IMR-90 (cell line): Measurements from ENCODE around the gene DUSP8. TPM values are rescaled to one million over a fixed set of nuclear protein-coding genes. Genes with fewer than 3 reads are reported as not detected.

Experiments used
- ATAC-seq: fragments of 200-7000 bp; cut with Tn5 transposase; 2 replicates; pipeline ENCODE4 v1.9.1; 2020; ENCODE audit warnings: low read depth, mild to moderate bottlenecking, moderate library complexity
- BruUV-seq: library from RNA; stranded (reverse); fragments of 400-500 nt; replicated peaks from 2 replicates; lab custom pipeline; 2021; lab: Mats Ljungman, UMichigan
- CTCF ChIA-PET: fragments of 300-600 bp; formaldehyde crosslinking; extraction: SDS; loops from one replicate; lab custom pipeline; 2021; ENCODE audit warnings: antibody characterized with exemption; lab: Yijun Ruan, JAX
- POLR2A ChIA-PET: fragments of 300-600 bp; sonication (Branson Sonifier 250); formaldehyde crosslinking; loops from one replicate; lab custom pipeline; 2022; ENCODE audit warnings: antibody characterized with exemption; ENCODE audit not compliant: unreplicated experiment; lab: Charles Lee
- DNase-seq: peaks from one replicate; pipeline ENCODE4 v3.0.0; 2013
- H2AFZ ChIP-seq: replicated peaks from 2 replicates; pipeline ENCODE3; 2013; ENCODE audit warnings: low read length, mild to moderate bottlenecking; ENCODE audit not compliant: poor library complexity
- H2AK5ac ChIP-seq: 2 replicates; pipeline ENCODE4 v1.6.1; 2013; ENCODE audit warnings: low read depth, low read length, inconsistent platforms
- H2AK9ac ChIP-seq: replicated peaks from 2 replicates; pipeline ENCODE3; 2013; ENCODE audit warnings: mild to moderate bottlenecking, low read depth, low read length, moderate library complexity; ENCODE audit not compliant: poor library complexity
- H2BK120ac ChIP-seq: 2 replicates; pipeline ENCODE4 v1.6.1; 2013; ENCODE audit warnings: low read depth, low read length, inconsistent platforms
- H2BK15ac ChIP-seq: 3 replicates; pipeline ENCODE4 v1.6.1; 2013; ENCODE audit warnings: low read depth, low read length, inconsistent platforms
- H2BK20ac ChIP-seq: 2 replicates; pipeline ENCODE4 v1.6.1; 2013; ENCODE audit warnings: low read depth, mild to moderate bottlenecking, inconsistent platforms, low read length, moderate library complexity
- H2BK5ac ChIP-seq: 2 replicates; pipeline ENCODE4 v1.6.1; 2013; ENCODE audit warnings: mild to moderate bottlenecking, low read depth, low read length, inconsistent platforms; ENCODE audit not compliant: poor library complexity, severe bottlenecking
- H3K14ac ChIP-seq: replicated peaks from 2 replicates; pipeline ENCODE4 v1.6.1; 2013; ENCODE audit warnings: low read depth, low read length, inconsistent platforms
- H3K18ac ChIP-seq: 2 replicates; pipeline ENCODE4 v1.6.1; 2013; ENCODE audit warnings: low read depth, low read length, control low read depth
- H3K23ac ChIP-seq: 2 replicates; pipeline ENCODE4 v1.6.1; 2013; ENCODE audit warnings: low read depth, low read length, inconsistent platforms
- H3K27ac ChIP-seq: 2 replicates; pipeline ENCODE4 v1.5.1; 2013; ENCODE audit warnings: mild to moderate bottlenecking, control low read depth, low read length; ENCODE audit not compliant: insufficient read depth
- H3K27me3 ChIP-seq: 2 replicates; pipeline ENCODE4 v1.6.1; 2013; ENCODE audit warnings: low read length; ENCODE audit not compliant: control insufficient read depth, insufficient read depth
- H3K36me3 ChIP-seq: 2 replicates; pipeline ENCODE4 v1.6.1; 2013; ENCODE audit warnings: low read length, mixed read lengths; ENCODE audit not compliant: control insufficient read depth, insufficient read depth
- H3K4ac ChIP-seq: 2 replicates; pipeline ENCODE4 v1.6.1; 2013; ENCODE audit warnings: low read depth, low read length, inconsistent platforms
- H3K4me1 ChIP-seq: 2 replicates; pipeline ENCODE4 v1.6.1; 2013; ENCODE audit warnings: low read length, mixed read lengths; ENCODE audit not compliant: control insufficient read depth, insufficient read depth
- H3K4me2 ChIP-seq: 2 replicates; pipeline ENCODE4 v1.6.1; 2013; ENCODE audit warnings: low read depth, mild to moderate bottlenecking, control low read depth, low read length, moderate library complexity
- H3K4me3 ChIP-seq: 2 replicates; pipeline ENCODE4 v1.5.1; 2013; ENCODE audit warnings: low read depth, mild to moderate bottlenecking, control low read depth, low read length, moderate library complexity; ENCODE audit not compliant: insufficient read depth
- H3K56ac ChIP-seq: 2 replicates; pipeline ENCODE4 v1.6.1; 2013; ENCODE audit warnings: low read length, inconsistent platforms; ENCODE audit not compliant: insufficient read depth; ENCODE audit errors: extremely low read depth
- H3K79me1 ChIP-seq, 2 experiments: 2 replicates each; pipeline ENCODE4 v1.6.1; 2013; ENCODE audit warnings: low read length in 2 of 2, inconsistent platforms in 1 of 2, low read depth in 1 of 2
- H3K9ac ChIP-seq: 2 replicates; pipeline ENCODE4 v1.6.1; 2013; ENCODE audit warnings: low read depth, low read length, control low read depth
- H3K9me1 ChIP-seq: 2 replicates; pipeline ENCODE4 v1.6.1; 2013; ENCODE audit warnings: low read length, inconsistent platforms; ENCODE audit not compliant: insufficient read depth
- H3K9me3 ChIP-seq: 2 replicates; pipeline ENCODE4 v1.6.1; 2013; ENCODE audit warnings: low read length; ENCODE audit not compliant: control insufficient read depth, insufficient read depth
- H4K20me1 ChIP-seq: 2 replicates; pipeline ENCODE4 v1.6.1; 2013; ENCODE audit warnings: low read length, inconsistent platforms; ENCODE audit not compliant: insufficient read depth
- H4K5ac ChIP-seq: 2 replicates; pipeline ENCODE4 v1.6.1; 2013; ENCODE audit warnings: mild to moderate bottlenecking, low read depth, low read length, control low read depth
- H4K8ac ChIP-seq, 2 experiments: 2 replicates each; pipeline ENCODE4 v1.6.1; 2013; ENCODE audit warnings: low read depth in 2 of 2, low read length in 2 of 2, control low read depth in 1 of 2, inconsistent platforms in 1 of 2
- H4K91ac ChIP-seq: 2 replicates; pipeline ENCODE4 v1.6.1; 2013; ENCODE audit warnings: low read depth, low read length, inconsistent platforms; ENCODE audit not compliant: insufficient read depth
- CHD1 ChIP-seq: IDR thresholded peaks from 2 replicates; pipeline ENCODE4 v1.6.1; 2012; ENCODE audit warnings: low read depth, low read length, improper control_type of control experiment
- FOS ChIP-seq: fragments of 150-350 bp; IDR thresholded peaks from 2 replicates; pipeline ENCODE4 v1.6.1; 2016; ENCODE audit warnings: low read depth, low read length
- MAFK ChIP-seq: IDR thresholded peaks from 2 replicates; pipeline ENCODE4 v1.6.1; 2012; ENCODE audit warnings: low read depth, low read length, improper control_type of control experiment
- MAZ ChIP-seq: IDR thresholded peaks from 2 replicates; pipeline ENCODE4 v1.6.1; 2012; ENCODE audit warnings: low read depth, mild to moderate bottlenecking, low read length, improper control_type of control experiment, moderate library complexity, borderline replicate concordance
- MXI1 ChIP-seq: IDR thresholded peaks from 2 replicates; pipeline ENCODE4 v1.6.1; 2012; ENCODE audit warnings: low read depth, mild to moderate bottlenecking, low read length, moderate library complexity, borderline replicate concordance
- NFE2L2 ChIP-seq: fragments of 150-350 bp; IDR thresholded peaks from 2 replicates; pipeline ENCODE4 v1.6.1; 2016; ENCODE audit warnings: low read depth, mild to moderate bottlenecking, low read length
- RCOR1 ChIP-seq: IDR thresholded peaks from 2 replicates; pipeline ENCODE4 v1.6.1; 2012; ENCODE audit warnings: mild to moderate bottlenecking, low read length, improper control_type of control experiment; ENCODE audit not compliant: insufficient replicate concordance
- SMC3 ChIP-seq: fragments of 150-350 bp; IDR thresholded peaks from 2 replicates; pipeline ENCODE4 v1.6.1; 2016; ENCODE audit warnings: low read depth, mild to moderate bottlenecking, antibody characterized with exemption, low read length, moderate library complexity
- WGBS, 2 experiments: methylation state at CpG; one replicate each; pipeline versions ENCODE4 v1.1.5 to v1.1.7; 2013; ENCODE audit warnings: missing lambda C conversion rate in 2 of 2; ENCODE audit not compliant: insufficient read length in 1 of 2; ENCODE audit errors: extremely low coverage in 2 of 2; 5-methylcytosine and 5-hydroxymethylcytosine counted together
- dilution Hi-C: fragments of 300-500 bp; cut with HindIII; formaldehyde crosslinking; loops from one replicate; pipeline ENCODE4 v1.14.3; 2018; ENCODE audit warnings: low sequenced_read_pairs; ENCODE audit not compliant: unreplicated experiment
- in situ Hi-C: fragments of 300-500 bp; cut with MboI; formaldehyde crosslinking; loops from 3 replicates; pipeline ENCODE4 v1.14.3; 2019; ENCODE audit warnings: low sequenced_read_pairs, inconsistent platforms, mixed read lengths
- intact Hi-C: fragments of 100-400 bp; cut with micrococcal nuclease; formaldehyde crosslinking; loops from 2 replicates; pipeline ENCODE4 v1.10.0; 2022
- polyA plus RNA-seq, 3 experiments: library from polyadenylated mRNA; depleted of rRNA; stranded (reverse); fragments of >200 nt; gene quantifications; 2 replicates each; pipeline ENCODE4 v1.2.3, GENCODE V29; 2012; ENCODE audit warnings: low replicate concordance in 1 of 3
- total RNA-seq: library from RNA; depleted of rRNA; stranded (reverse); fragments of >200 nt; gene quantifications from 2 replicates; pipeline ENCODE4 v1.2.3, GENCODE V29; 2012
- TF ChIP-seq, protein P1 (sequence below): fragments of 150-350 bp; IDR thresholded peaks from 2 replicates; pipeline ENCODE4 v1.6.1; 2017; ENCODE audit warnings: mild to moderate bottlenecking, antibody characterized with exemption, low read length, low read depth
- TF ChIP-seq, protein P2 (sequence below): conservative IDR thresholded peaks from 2 replicates; pipeline ENCODE4 v1.5.1; 2012; ENCODE audit warnings: mild to moderate bottlenecking, low read depth, low read length, improper control_type of control experiment

Gene DUSP8
- total and polyA plus RNA-seq, 2 of the 4 experiments (the other 2 are of a cell fraction) = 0.72 to 4.2 TPM

DNA sequence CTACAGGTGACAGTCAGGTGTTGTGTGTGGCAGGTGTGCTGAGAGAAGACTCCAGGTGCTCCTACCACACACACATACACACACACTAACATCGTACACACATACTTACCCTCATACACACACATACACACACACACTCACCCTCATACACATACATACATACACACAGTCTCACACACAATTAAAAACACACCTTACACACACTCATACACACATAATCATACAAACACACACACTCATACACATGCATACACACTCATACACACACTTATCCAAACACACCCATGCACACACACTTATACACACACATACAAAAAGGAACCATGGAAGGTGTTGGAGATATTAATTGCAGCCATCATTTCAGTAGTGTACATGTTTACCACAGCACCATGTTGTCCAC is 31.6 kb upstream of the DUSP8 start:
- TF ChIP-seq CHD1 = no peak
- no peak for TF ChIP-seq MAZ
- TF ChIP-seq, protein P1, sequence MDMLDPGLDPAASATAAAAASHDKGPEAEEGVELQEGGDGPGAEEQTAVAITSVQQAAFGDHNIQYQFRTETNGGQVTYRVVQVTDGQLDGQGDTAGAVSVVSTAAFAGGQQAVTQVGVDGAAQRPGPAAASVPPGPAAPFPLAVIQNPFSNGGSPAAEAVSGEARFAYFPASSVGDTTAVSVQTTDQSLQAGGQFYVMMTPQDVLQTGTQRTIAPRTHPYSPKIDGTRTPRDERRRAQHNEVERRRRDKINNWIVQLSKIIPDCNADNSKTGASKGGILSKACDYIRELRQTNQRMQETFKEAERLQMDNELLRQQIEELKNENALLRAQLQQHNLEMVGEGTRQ = no peak
- TF ChIP-seq MXI1 = no peak
- TF ChIP-seq, protein P2, sequence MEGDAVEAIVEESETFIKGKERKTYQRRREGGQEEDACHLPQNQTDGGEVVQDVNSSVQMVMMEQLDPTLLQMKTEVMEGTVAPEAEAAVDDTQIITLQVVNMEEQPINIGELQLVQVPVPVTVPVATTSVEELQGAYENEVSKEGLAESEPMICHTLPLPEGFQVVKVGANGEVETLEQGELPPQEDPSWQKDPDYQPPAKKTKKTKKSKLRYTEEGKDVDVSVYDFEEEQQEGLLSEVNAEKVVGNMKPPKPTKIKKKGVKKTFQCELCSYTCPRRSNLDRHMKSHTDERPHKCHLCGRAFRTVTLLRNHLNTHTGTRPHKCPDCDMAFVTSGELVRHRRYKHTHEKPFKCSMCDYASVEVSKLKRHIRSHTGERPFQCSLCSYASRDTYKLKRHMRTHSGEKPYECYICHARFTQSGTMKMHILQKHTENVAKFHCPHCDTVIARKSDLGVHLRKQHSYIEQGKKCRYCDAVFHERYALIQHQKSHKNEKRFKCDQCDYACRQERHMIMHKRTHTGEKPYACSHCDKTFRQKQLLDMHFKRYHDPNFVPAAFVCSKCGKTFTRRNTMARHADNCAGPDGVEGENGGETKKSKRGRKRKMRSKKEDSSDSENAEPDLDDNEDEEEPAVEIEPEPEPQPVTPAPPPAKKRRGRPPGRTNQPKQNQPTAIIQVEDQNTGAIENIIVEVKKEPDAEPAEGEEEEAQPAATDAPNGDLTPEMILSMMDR = no peak
- TF ChIP-seq SMC3 = no peak
- TF ChIP-seq RCOR1 = no peak
- TF ChIP-seq NFE2L2 = no peak
- TF ChIP-seq MAFK = no peak
- no peak for TF ChIP-seq FOS
- Histone ChIP-seq H4K91ac (no peak overlapping the region), H3K4me2 (no peak overlapping the region), H4K20me1 (no peaks in the 10 kb centered on the region), H2AFZ (no peak overlapping the region), H3K9me1 (no peaks in the 10 kb centered on the region), H3K9ac (no peak overlapping the region), H3K79me1 (no peaks in the 10 kb centered on the region), H3K18ac (no peak overlapping the region), H3K36me3 (no peaks in the 10 kb centered on the region), H4K8ac (no peak overlapping the region), H3K14ac (no peak overlapping the region), H3K4me1 (no peaks in the 10 kb centered on the region), H3K4ac (no peak overlapping the region), H3K23ac (no peak overlapping the region), H2AK5ac (no peak overlapping the region), H2BK15ac (no peak overlapping the region), H3K9me3 (no peaks in the 10 kb centered on the region), H3K27me3 (peaks cover 56% of the 10 kb centered on the region), H3K4me3 (no peak overlapping the region), H3K27ac (no peak overlapping the region), H2BK20ac (no peak overlapping the region), H3K56ac (no peak overlapping the region), H2BK120ac (no peak overlapping the region), H2AK9ac (no peak overlapping the region), H4K5ac (no peak overlapping the region), H2BK5ac (peak overlapping the region; percentile 26)
- ChIA-PET CTCF (no interaction called here), POLR2A (no interaction called here)
- dilution Hi-C loops (no loop called here), intact Hi-C loops (no loop called here), in situ Hi-C loops (no loop called here)
- BruUV-seq = no TSS peak
- ATAC-seq (no peak), DNase-seq (no peak)
- 67% methylated on average over 1 of the region's 1 CpG; no CpG with 5 or more reads in 1 of the 2 experiments for WGBS, 2 experiments
